Measurements from ENCODE around the gene PIK3R1. TPM values are rescaled to one million over a fixed set of nuclear protein-coding genes. Genes with fewer than 3 reads are reported as not detected.

Gene PIK3R1
- total and polyA plus RNA-seq, 10 donors: 4.9 to 200 (median 108) TPM

- Histone ChIP-seq H3K4me1 (peaks cover 37 to 100% (median 90%) of the 10 kb centered on the region in 6 donors), H3K4me3 (no peak overlapping the region), H3K9me3 (no peaks in the 10 kb centered on the region), H3K27me3 (replicated peaks in 1 of 7) (no peaks in the 10 kb centered on the region), H3K36me3 (peaks cover 0 to 2% (median 0%) of the 10 kb centered on the region in 6 donors), H3K27ac (peak overlapping the region; percentile 1 to 75 (median 66))
- DNase-seq: no peak
- intact Hi-C loops (cut with DNase I; ENCODE audit: low total_unique reads): loop anchor here (10.0 kb wide), 1 partner anchor 1007 kb away; no protein-coding TSS in a partner anchor
- 77 to 90% (median 84%) methylated on average over 6 of the region's 6 CpGs for WGBS, 5 donors
- TF ChIP-seq POLR2AphosphoS5 (IDR thresholded peaks at IDR 0.05) (peak in 1 of 3 donors; percentile 8), POLR2A (IDR thresholded peaks at IDR 0.05) (no peak)
- TF ChIP-seq, protein P1, sequence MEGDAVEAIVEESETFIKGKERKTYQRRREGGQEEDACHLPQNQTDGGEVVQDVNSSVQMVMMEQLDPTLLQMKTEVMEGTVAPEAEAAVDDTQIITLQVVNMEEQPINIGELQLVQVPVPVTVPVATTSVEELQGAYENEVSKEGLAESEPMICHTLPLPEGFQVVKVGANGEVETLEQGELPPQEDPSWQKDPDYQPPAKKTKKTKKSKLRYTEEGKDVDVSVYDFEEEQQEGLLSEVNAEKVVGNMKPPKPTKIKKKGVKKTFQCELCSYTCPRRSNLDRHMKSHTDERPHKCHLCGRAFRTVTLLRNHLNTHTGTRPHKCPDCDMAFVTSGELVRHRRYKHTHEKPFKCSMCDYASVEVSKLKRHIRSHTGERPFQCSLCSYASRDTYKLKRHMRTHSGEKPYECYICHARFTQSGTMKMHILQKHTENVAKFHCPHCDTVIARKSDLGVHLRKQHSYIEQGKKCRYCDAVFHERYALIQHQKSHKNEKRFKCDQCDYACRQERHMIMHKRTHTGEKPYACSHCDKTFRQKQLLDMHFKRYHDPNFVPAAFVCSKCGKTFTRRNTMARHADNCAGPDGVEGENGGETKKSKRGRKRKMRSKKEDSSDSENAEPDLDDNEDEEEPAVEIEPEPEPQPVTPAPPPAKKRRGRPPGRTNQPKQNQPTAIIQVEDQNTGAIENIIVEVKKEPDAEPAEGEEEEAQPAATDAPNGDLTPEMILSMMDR (IDR thresholded peaks at IDR 0.05 in 8 of 11, conservative IDR thresholded peaks at IDR 0.05 in 3 of 11): no peak
Observed at GRCh38 chr5:68251804-68252522, 36.4 kb downstream of the PIK3R1 start.

GRCh38 chr5:68252673-68253623 lies 37.4 kb downstream of the PIK3R1 start:
- DNase-seq: peak; percentile 80
- no peaks in the 10 kb centered on the region for H3K9me3 ChIP-seq
- TF ChIP-seq POLR2AphosphoS5 (IDR thresholded peaks at IDR 0.05) (no peak), POLR2A (IDR thresholded peaks at IDR 0.05) (no peak)
- TF ChIP-seq, protein P1 (IDR thresholded peaks at IDR 0.05 in 8 of 11, conservative IDR thresholded peaks at IDR 0.05 in 3 of 11): peak in 10 of 11 experiments; percentile 50 to 84 (median 69)
- intact Hi-C loops (cut with DNase I; ENCODE audit: low total_unique reads): loop anchor here (10.0 kb wide), 1 partner anchor 1008 kb away; no protein-coding TSS in a partner anchor
- no peak overlapping the region for H3K4me3 ChIP-seq
- H3K36me3 ChIP-seq: peaks cover 0 to 8% (median 0%) of the 10 kb centered on the region in 6 donors
- H3K4me1 ChIP-seq: peaks cover 37 to 100% (median 97%) of the 10 kb centered on the region in 6 donors
- no peaks in the 10 kb centered on the region for H3K27me3 ChIP-seq (replicated peaks in 1 of 7)
- WGBS, 5 donors: 42 to 50% (median 46%) methylated on average over 6 of the region's 6 CpGs
- H3K27ac ChIP-seq: peak overlapping the region in 7 of 8 donors; percentile 8 to 75 (median 65)

DNA sequence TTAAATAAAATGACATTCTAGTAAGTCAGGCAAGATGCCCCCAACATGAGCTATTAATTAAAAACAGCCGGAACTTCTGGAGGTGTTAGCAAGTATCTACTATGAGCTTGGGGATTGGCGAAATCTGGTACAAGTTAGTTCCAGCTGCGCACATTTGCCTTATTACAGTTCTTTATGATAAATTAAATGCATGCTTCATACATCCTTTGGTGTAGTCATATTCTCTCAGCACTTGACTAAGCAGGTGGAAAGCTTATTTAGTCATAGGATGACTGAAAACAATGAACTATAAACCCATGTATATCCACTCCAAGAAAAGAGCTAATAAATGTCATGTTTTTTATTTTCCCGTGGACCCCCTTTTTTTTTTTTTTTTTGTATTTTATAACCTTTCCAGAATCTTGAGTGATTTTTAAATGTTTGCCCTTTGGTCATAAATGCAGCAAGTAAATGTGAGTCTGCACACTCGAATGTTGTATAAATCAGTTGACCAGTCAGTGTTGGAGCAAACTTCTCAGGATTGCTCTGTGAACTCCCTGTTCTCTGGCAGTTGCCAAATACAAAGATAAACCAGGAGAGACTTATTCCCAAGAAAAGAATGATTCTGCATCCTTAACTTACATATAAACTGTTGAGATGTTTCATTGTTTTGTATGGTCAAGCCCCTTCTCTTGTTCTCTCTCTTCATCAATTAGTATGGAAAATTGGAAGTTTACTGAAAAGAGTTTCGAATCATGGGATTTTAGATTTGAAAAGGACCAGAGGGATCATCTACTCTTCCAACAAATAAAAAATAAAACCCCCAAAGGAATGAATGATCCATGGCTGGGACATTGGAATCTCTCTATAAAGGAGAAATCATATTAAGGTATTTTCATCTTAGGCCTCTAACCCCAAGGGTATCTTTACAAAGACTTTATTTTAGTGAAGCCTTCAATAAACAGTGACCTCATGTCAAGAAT lies 38.3 kb downstream of the PIK3R1 start:
- intact Hi-C loops (cut with DNase I; ENCODE audit: low total_unique reads): loop anchor here (10.0 kb wide), 1 partner anchor 1009 kb away; no protein-coding TSS in a partner anchor
- no peaks in the 10 kb centered on the region for H3K27me3 ChIP-seq (replicated peaks in 1 of 7)
- H3K4me3 ChIP-seq: no peak overlapping the region
- DNase-seq: no peak
- no peak for TF ChIP-seq POLR2AphosphoS5 (IDR thresholded peaks at IDR 0.05)
- TF ChIP-seq, protein P1 (IDR thresholded peaks at IDR 0.05 in 8 of 11, conservative IDR thresholded peaks at IDR 0.05 in 3 of 11): no peak
- no peak for TF ChIP-seq POLR2A (IDR thresholded peaks at IDR 0.05)
- H3K27ac ChIP-seq: peak overlapping the region in 6 of 8 donors; percentile 51 to 75 (median 68)
- H3K9me3 ChIP-seq: no peaks in the 10 kb centered on the region
- 85 to 94% (median 88%) methylated on average over 6 of the region's 6 CpGs for WGBS, 5 donors
- H3K36me3 ChIP-seq: peaks cover 0 to 12% (median 0%) of the 10 kb centered on the region in 6 donors
- peaks cover 43 to 100% (median 98%) of the 10 kb centered on the region in 6 donors for H3K4me1 ChIP-seq
